ENCODE data around the gene DHRS7B. TPM values are rescaled to one million over a fixed set of nuclear protein-coding genes. Genes with fewer than 3 reads are reported as not detected.

The DHRS7B gene
- total RNA-seq, 4 donors from 2014 or later, result 42.8 to 64.1 (median 50.6) TPM

DNA sequence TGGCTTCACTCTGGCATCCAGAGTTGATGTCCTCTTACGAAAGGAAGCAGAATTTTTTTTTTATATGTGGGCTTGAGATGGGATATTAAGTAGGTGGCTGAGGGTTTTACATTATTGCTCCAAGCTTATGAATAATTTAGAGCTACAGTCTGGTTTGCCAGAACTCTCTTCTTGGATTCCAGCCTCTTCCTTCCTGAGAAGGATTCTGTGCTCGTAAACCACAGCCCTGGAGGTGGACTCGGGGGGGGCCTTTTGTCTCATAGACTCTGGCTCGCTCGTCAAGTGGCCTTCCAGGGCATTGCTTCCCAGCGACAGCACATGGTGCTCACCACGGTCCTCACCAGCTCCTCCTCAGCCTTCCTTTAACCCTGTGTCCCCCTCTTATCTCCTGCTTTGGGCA lies 44.0 kb downstream of the DHRS7B start:
- Histone ChIP-seq H3K4me1 (peaks cover 30% of the 10 kb centered on the region), H3K27ac (no peak overlapping the region), H3K36me3 (peaks cover 33% of the 10 kb centered on the region), H3K9me3 (no peaks in the 10 kb centered on the region), H3K27me3 (no peaks in the 10 kb centered on the region), H3K4me3 (no peak overlapping the region)
- no peak for DNase-seq (ENCODE audit: low spot score in 2 of 2)
- 61% methylated on average over 7 of the region's 7 CpGs for WGBS
- TF ChIP-seq POLR2AphosphoS5 (IDR thresholded peaks at IDR 0.05) (no peak), EP300 (IDR thresholded peaks at IDR 0.05) (no peak), POLR2A (IDR thresholded peaks at IDR 0.05) (no peak)
- TF ChIP-seq, protein P1, sequence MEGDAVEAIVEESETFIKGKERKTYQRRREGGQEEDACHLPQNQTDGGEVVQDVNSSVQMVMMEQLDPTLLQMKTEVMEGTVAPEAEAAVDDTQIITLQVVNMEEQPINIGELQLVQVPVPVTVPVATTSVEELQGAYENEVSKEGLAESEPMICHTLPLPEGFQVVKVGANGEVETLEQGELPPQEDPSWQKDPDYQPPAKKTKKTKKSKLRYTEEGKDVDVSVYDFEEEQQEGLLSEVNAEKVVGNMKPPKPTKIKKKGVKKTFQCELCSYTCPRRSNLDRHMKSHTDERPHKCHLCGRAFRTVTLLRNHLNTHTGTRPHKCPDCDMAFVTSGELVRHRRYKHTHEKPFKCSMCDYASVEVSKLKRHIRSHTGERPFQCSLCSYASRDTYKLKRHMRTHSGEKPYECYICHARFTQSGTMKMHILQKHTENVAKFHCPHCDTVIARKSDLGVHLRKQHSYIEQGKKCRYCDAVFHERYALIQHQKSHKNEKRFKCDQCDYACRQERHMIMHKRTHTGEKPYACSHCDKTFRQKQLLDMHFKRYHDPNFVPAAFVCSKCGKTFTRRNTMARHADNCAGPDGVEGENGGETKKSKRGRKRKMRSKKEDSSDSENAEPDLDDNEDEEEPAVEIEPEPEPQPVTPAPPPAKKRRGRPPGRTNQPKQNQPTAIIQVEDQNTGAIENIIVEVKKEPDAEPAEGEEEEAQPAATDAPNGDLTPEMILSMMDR (IDR thresholded peaks at IDR 0.05), result no peak

DNA sequence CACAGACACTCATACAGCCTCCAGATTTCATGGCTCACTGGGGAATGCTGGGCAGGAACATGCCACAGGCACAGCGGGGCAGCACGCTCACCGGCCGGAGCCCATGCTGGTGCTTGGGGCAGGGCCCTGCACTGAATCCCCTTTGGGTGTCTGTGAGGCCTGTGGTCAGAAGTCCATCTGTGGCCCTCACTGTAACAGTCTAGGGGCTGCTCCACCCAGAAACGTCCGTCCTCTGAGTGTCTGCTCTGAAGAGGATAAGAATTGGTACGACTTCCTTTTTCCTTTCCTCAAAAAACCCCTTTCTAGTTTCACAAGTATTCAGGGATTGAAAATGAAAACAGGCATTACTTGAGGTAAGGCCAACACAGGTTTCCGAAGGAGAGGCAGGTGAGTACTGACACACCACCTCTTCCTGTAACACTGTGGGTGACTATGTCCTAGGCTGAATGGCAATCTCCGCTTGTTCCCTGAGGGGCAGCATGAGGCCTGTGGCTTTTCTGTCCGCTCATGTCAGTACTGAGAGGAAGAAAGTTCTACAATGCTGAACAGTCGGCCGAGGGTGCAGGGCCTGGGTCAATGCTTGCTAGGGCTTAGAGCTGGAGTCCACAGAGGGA lies 44.7 kb downstream of the DHRS7B start:
- Histone ChIP-seq H3K36me3 (peaks cover 33% of the 10 kb centered on the region), H3K9me3 (no peaks in the 10 kb centered on the region), H3K27me3 (no peaks in the 10 kb centered on the region), H3K4me1 (peaks cover 24% of the 10 kb centered on the region), H3K4me3 (no peak overlapping the region), H3K27ac (no peak overlapping the region)
- TF ChIP-seq POLR2AphosphoS5 (IDR thresholded peaks at IDR 0.05) (no peak), POLR2A (IDR thresholded peaks at IDR 0.05) (no peak), EP300 (IDR thresholded peaks at IDR 0.05) (no peak)
- TF ChIP-seq, protein P1 (IDR thresholded peaks at IDR 0.05), result no peak
- 82% methylated on average over 12 of the region's 12 CpGs for WGBS
- DNase-seq (ENCODE audit: low spot score in 2 of 2), result no peak

DNA sequence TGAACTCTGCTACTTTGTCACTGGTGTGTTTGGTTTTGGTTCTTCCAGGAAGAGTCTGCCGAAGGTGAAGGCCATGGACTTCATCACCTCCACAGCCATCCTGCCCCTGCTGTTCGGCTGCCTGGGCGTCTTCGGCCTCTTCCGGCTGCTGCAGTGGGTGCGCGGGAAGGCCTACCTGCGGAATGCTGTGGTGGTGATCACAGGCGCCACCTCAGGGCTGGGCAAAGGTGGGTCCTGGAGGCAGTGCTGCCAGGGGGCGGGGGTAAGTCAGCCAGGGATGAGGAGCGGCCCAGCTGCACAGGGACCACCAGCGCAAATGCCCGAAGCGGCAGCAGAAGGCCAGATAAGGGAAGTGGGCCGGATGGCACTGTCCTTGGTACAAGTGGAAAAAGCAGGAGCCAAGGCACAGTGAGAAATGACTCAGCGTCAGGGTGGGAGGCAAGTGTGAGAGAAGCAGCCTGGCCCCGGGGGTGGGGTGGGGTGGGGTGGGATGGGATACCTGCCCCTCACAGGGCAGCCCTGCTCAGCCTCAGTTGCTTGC lies 45.3 kb downstream of the DHRS7B start:
- Histone ChIP-seq H3K4me3 (no peak overlapping the region), H3K27me3 (no peaks in the 10 kb centered on the region), H3K9me3 (no peaks in the 10 kb centered on the region), H3K36me3 (peaks cover 33% of the 10 kb centered on the region), H3K27ac (no peak overlapping the region), H3K4me1 (peaks cover 20% of the 10 kb centered on the region)
- 92% methylated on average over 16 of the region's 17 CpGs for WGBS
- TF ChIP-seq, protein P1 (IDR thresholded peaks at IDR 0.05), result no peak
- TF ChIP-seq POLR2A (IDR thresholded peaks at IDR 0.05) (no peak), POLR2AphosphoS5 (IDR thresholded peaks at IDR 0.05) (no peak), EP300 (IDR thresholded peaks at IDR 0.05) (no peak)
- no peak for DNase-seq (ENCODE audit: low spot score in 2 of 2)

DNA sequence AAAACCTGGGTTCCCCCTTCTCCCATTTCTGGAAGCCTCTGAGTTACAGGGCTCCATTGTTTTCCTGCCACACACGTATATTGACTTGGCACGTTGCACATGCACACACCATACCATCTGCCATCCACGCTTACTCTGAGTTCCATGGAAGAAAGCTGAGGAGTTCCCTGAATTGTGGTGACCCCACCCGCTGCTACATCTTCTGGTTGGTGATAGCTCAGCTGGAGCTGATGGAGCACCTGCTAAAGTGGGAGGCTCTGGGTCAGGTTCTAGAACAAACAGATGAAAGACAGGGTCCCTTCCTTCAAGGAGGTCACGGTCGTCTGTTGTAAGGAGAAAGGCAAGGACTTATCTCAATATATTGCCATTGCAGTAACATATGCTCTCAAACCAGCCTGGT lies 46.1 kb downstream of the DHRS7B start:
- Histone ChIP-seq H3K27me3 (no peaks in the 10 kb centered on the region), H3K27ac (no peak overlapping the region), H3K36me3 (peaks cover 33% of the 10 kb centered on the region), H3K9me3 (no peaks in the 10 kb centered on the region), H3K4me1 (peaks cover 12% of the 10 kb centered on the region), H3K4me3 (no peak overlapping the region)
- TF ChIP-seq POLR2AphosphoS5 (IDR thresholded peaks at IDR 0.05), result no peak
- TF ChIP-seq, protein P1 (IDR thresholded peaks at IDR 0.05), result no peak
- no peak for TF ChIP-seq EP300 (IDR thresholded peaks at IDR 0.05)
- no peak for TF ChIP-seq POLR2A (IDR thresholded peaks at IDR 0.05)
- WGBS, result 96% methylated on average over 5 of the region's 6 CpGs
- no peak for DNase-seq (ENCODE audit: low spot score in 2 of 2)

DNA sequence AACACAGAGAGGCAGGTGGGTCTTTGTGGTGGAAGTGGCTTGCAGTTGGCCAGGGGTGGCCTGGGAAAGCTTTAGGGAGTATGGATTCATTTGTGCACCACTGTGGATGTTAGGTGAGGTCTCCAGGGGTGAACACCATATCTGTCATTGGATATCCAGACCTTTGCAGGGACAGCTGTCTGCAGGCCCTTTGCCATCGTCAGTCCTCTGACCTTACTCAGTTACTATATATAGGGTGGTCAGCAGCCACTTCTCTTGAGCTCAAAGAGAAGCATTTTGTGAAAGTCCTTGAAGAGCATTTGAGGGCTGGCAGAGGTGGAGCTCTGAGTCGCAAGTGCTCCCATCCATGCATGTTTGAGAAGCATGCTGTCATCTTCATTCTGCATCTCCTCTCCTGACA lies 46.8 kb downstream of the DHRS7B start:
- Histone ChIP-seq H3K4me1 (peaks cover 9% of the 10 kb centered on the region), H3K27ac (no peak overlapping the region), H3K4me3 (no peak overlapping the region), H3K9me3 (no peaks in the 10 kb centered on the region), H3K27me3 (no peaks in the 10 kb centered on the region), H3K36me3 (peaks cover 33% of the 10 kb centered on the region)
- WGBS, result no CpG with 5 or more reads among the region's 2 CpGs
- DNase-seq (ENCODE audit: low spot score in 2 of 2), result no peak
- no peak for TF ChIP-seq EP300 (IDR thresholded peaks at IDR 0.05)
- TF ChIP-seq, protein P1 (IDR thresholded peaks at IDR 0.05), result no peak
- TF ChIP-seq POLR2AphosphoS5 (IDR thresholded peaks at IDR 0.05), result no peak
- TF ChIP-seq POLR2A (IDR thresholded peaks at IDR 0.05), result no peak

All from suprapubic skin (tissue), 4 donors.